Psoas muscle (tissue), 8 donors: ENCODE results near the gene SDCBP2. TPM values are rescaled to one million over a fixed set of nuclear protein-coding genes. Genes with fewer than 3 reads are reported as not detected.

Experiments used
- ATAC-seq, 4 donors: fragments of 200-7000 bp; cut with Tn5 transposase; one replicate each; pipeline ENCODE4 v1.9.1; 2020; ENCODE audit warnings: moderate library complexity in 3 of 4, mild to moderate bottlenecking in 2 of 4
- DNase-seq, 2 donors: peaks; one replicate each; pipeline ENCODE4 v3.0.0-alpha.2; 2020
- H3K27ac ChIP-seq: fragments of 200-600 bp; one replicate; pipeline ENCODE4 v1.8.0; 2022
- H3K27me3 ChIP-seq, 3 donors: fragments of 200-600 bp in 1 of 3; one replicate each; pipeline versions ENCODE4 v1.6.1 to v1.8.0; 2013 to 2022; ENCODE audit warnings: low read length in 2 of 3, mild to moderate bottlenecking in 2 of 3, moderate library complexity in 1 of 3; ENCODE audit not compliant: insufficient read depth in 3 of 3
- H3K36me3 ChIP-seq, 2 donors: fragments of 200-600 bp in 1 of 2; one replicate each; pipeline versions ENCODE4 v1.6.1 to v1.8.0; 2013 to 2022; ENCODE audit warnings: low read depth in 1 of 2, mild to moderate bottlenecking in 1 of 2, moderate library complexity in 1 of 2; ENCODE audit not compliant: insufficient read depth in 1 of 2
- H3K4me1 ChIP-seq: fragments of 200-600 bp; one replicate; pipeline ENCODE4 v1.8.0; 2022
- H3K4me3 ChIP-seq: fragments of 200-600 bp; one replicate; pipeline ENCODE4 v1.8.0; 2022; ENCODE audit warnings: mild to moderate bottlenecking
- H3K9me3 ChIP-seq: fragments of 200-600 bp; one replicate; pipeline ENCODE4 v1.8.0; 2022
- WGBS, 3 donors: extraction: QIAGEN DNeasy Blood & Tissue Kit; methylation state at CpG; one replicate each; pipeline versions ENCODE4 v1.1.6 to v1.1.7; 2013; 5-methylcytosine and 5-hydroxymethylcytosine counted together
- intact Hi-C, 2 donors: fragments of 100-400 bp; cut with DNase I; formaldehyde crosslinking; loops; one replicate each; pipeline versions ENCODE4 v1.11.0 to v1.14.2; 2022
- polyA plus RNA-seq, 3 donors: library from polyadenylated mRNA; stranded (reverse); fragments of 200-250 nt; gene quantifications; one replicate each; pipeline ENCODE4 v1.2.3, GENCODE V29; 2013
- total RNA-seq, 4 donors: library from RNA; stranded (reverse); fragmentation: NEBNext Ultra II Directional in 2 of 4; extraction: Animal tissue kit (Norgen Biotek cat#: 25700) in 2 of 4; gene quantifications; one replicate each; pipeline versions ENCODE4 v1.2.1 to v1.2.4, GENCODE V29; 2021 to 2023
- TF ChIP-seq, protein P1 (sequence below): fragments of 200-600 bp; IDR thresholded peaks from one replicate; pipeline ENCODE4 v1.8.0; 2022; ENCODE audit warnings: antibody characterized with exemption
- donor health status: healthy with polysubstance abuse.
- donor health status: DM: no; HTN: no; CAD: no; lungs with moderate emphysema.
- donor health status: Bipolar disorder and iron deficiency.
- donor health status: healthy.
- donor health status: DM: yes; HTN: yes; CAD: no.
- donor health status: DM: no; HTN: no; CAD: no.
- donor health status: DM: no; HTN: no; CAD: no.
- donor health status: DM: yes; HTN: yes; CAD: no.

The SDCBP2 gene
- total and polyA plus RNA-seq, 7 donors = 1.6 to 10.5 (median 2.0) TPM

DNA sequence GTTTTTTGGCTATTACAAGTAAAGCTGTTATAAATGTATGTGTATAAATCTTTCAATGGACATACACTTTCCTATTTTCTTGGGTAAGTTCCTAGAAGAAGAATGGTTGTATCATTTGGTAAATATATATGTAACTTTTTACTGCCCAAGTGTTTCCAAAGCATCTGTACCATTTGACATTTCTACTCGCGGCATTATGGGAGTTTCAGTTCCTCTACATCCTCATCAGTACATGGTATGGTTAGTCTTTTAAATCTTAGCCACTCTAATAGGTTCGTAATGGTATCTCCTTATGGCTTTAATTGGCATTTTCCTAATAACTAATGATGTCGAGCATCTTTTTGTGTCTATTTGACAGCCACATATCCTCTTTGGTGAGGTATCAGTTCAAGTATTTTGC lies 49.9 kb downstream of the SDCBP2 start:
- TF ChIP-seq, protein P1, sequence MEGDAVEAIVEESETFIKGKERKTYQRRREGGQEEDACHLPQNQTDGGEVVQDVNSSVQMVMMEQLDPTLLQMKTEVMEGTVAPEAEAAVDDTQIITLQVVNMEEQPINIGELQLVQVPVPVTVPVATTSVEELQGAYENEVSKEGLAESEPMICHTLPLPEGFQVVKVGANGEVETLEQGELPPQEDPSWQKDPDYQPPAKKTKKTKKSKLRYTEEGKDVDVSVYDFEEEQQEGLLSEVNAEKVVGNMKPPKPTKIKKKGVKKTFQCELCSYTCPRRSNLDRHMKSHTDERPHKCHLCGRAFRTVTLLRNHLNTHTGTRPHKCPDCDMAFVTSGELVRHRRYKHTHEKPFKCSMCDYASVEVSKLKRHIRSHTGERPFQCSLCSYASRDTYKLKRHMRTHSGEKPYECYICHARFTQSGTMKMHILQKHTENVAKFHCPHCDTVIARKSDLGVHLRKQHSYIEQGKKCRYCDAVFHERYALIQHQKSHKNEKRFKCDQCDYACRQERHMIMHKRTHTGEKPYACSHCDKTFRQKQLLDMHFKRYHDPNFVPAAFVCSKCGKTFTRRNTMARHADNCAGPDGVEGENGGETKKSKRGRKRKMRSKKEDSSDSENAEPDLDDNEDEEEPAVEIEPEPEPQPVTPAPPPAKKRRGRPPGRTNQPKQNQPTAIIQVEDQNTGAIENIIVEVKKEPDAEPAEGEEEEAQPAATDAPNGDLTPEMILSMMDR = no peak
- no peak overlapping the region for H3K4me3 ChIP-seq
- H3K36me3 ChIP-seq = no peaks in the 10 kb centered on the region
- intact Hi-C loops = no loop called here
- no peaks in the 10 kb centered on the region for H3K9me3 ChIP-seq
- WGBS, 3 donors = 92 to 97% (median 92%) methylated on average over 4 of the region's 4 CpGs
- DNase-seq = no peak
- peaks cover 13% of the 10 kb centered on the region for H3K4me1 ChIP-seq
- no peaks in the 10 kb centered on the region for H3K27me3 ChIP-seq
- ATAC-seq = no peak
- no peak overlapping the region for H3K27ac ChIP-seq

- no peak for ATAC-seq
- no peak overlapping the region for H3K4me3 ChIP-seq
- intact Hi-C loops = no loop called here
- no peak overlapping the region for H3K27ac ChIP-seq
- H3K27me3 ChIP-seq = no peaks in the 10 kb centered on the region
- DNase-seq = no peak
- 93 to 97% (median 96%) methylated on average over 8 of the region's 8 CpGs for WGBS, 3 donors
- TF ChIP-seq, protein P1 = no peak
- no peaks in the 10 kb centered on the region for H3K36me3 ChIP-seq
- peaks cover 13% of the 10 kb centered on the region for H3K4me1 ChIP-seq
- no peaks in the 10 kb centered on the region for H3K9me3 ChIP-seq
These were observed 51.2 kb downstream of the SDCBP2 start for GRCh38 chr20:1277529-1278322.

GRCh38 chr20:1275919-1276318 lies 53.0 kb downstream of the SDCBP2 start:
- DNase-seq (no peak), ATAC-seq (no peak)
- Histone ChIP-seq H3K27ac (no peak overlapping the region), H3K36me3 (no peaks in the 10 kb centered on the region), H3K4me1 (peaks cover 11% of the 10 kb centered on the region), H3K4me3 (no peak overlapping the region), H3K27me3 (no peaks in the 10 kb centered on the region), H3K9me3 (no peaks in the 10 kb centered on the region)
- TF ChIP-seq, protein P1 = no peak
- intact Hi-C loops = no loop called here
- 71 to 96% (median 93%) methylated on average over 1 to 2 of the region's 2 CpGs for WGBS, 3 donors

DNA sequence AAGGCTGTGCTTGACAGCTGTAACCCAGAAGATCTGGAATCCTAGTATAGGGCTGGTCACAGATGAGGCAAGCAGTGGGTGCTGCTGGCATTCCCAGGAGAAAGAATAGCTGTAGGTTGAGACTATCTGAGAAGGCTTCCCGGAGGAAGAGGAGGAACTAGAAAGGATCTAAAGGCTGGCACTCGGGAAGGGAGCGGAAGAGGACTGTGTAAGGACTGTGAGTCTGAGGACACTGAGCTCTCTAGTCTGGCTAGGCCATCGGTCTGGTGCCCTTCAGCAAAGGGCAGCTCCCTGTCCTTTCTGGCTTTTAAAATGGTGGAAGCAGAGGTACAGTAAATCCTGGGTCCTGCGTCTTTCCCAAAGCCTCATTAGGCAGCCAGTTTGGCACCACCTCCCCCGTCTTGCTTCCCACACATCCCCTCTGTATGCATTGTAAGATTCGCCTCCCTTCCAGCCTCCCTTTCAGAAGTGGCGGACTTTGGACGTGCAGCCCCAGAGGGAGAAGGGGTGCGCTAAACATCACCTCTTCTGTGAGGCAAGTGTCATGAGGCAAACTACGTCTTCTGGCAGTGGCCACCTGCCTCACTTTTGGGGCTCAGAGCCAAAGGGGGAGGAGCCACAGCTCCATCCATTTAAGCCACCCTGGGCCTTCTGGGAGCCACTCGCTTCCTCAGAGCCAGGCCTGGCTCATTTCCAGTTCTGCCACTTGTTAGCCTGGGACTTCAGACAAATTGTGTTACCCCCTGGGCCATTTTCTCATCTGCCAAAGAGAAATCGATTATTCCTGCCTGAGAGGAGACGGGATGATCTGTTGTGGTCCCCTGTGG lies 54.2 kb downstream of the SDCBP2 start:
- Histone ChIP-seq H3K4me1 (no peaks in the 10 kb centered on the region), H3K4me3 (no peak overlapping the region), H3K36me3 (no peaks in the 10 kb centered on the region), H3K27me3 (no peaks in the 10 kb centered on the region), H3K27ac (no peak overlapping the region), H3K9me3 (no peaks in the 10 kb centered on the region)
- ATAC-seq (no peak), DNase-seq (no peak)
- WGBS, 3 donors = 71 to 78% (median 74%) methylated on average over 14 of the region's 14 CpGs
- intact Hi-C loops = no loop called here
- TF ChIP-seq, protein P1 = no peak
